HEK293 (cell line): ENCODE results near the gene SLC39A1.
A peak's percentile ranks its signal among the peaks of the same experiment; 100 is the strongest.

Experiments
- CTCF ChIA-PET: fragments of 350-600 bp; formaldehyde crosslinking; extraction: SDS; loops from one replicate; lab custom pipeline; 2021; ENCODE audit warnings: antibody characterized with exemption; lab: Yijun Ruan, JAX
- POLR2A ChIA-PET: fragments of 300-600 bp; formaldehyde crosslinking; extraction: SDS; loops from one replicate; lab custom pipeline; 2020; ENCODE audit warnings: antibody characterized with exemption, inconsistent platforms; lab: Yijun Ruan, JAX
- H3K27ac ChIP-seq: fragments of 200-500 bp; sonication (Bioruptor generic); 2 replicates; pipeline ENCODE4 v1.5.1; 2014; ENCODE audit warnings: low read depth, low read length, control low read depth, inconsistent platforms; ENCODE audit errors: extremely low read depth
- H3K36me3 ChIP-seq, 2 experiments: fragments of 200-500 bp in 1 of 2; sonication (Bioruptor generic) in 1 of 2; 1 replicate in 1 of 2; 2 replicates in 1 of 2; pipeline ENCODE4 v1.5.1; 2014 to 2017; ENCODE audit warnings: inconsistent platforms in 2 of 2, low read length in 2 of 2; ENCODE audit not compliant: control insufficient read depth in 2 of 2, insufficient read depth in 1 of 2
- H3K4me1 ChIP-seq: fragments of 200-500 bp; sonication (Bioruptor generic); 2 replicates; pipeline ENCODE4 v1.5.1; 2014; ENCODE audit warnings: mild to moderate bottlenecking, low read length, inconsistent platforms; ENCODE audit not compliant: control insufficient read depth, insufficient read depth
- H3K4me3 ChIP-seq: 2 replicates; pipeline ENCODE4 v1.5.1; 2011; ENCODE audit warnings: low read depth, mild to moderate bottlenecking, control low read depth, low read length, moderate library complexity
- H3K9me3 ChIP-seq: fragments of 200-500 bp; sonication (Bioruptor generic); 2 replicates; pipeline ENCODE4 v1.5.1; 2014; ENCODE audit warnings: low read depth, low read length, inconsistent platforms; ENCODE audit not compliant: control insufficient read depth, insufficient read depth
- GLIS2 ChIP-seq: fragments of 450-650 bp; formaldehyde crosslinking; IDR thresholded peaks from 2 replicates; pipeline ENCODE4 v1.5.1; 2016; ENCODE audit warnings: missing biosample characterization, missing genetic modification characterization
- PATZ1 ChIP-seq: fragments of 450-650 bp; formaldehyde crosslinking; IDR thresholded peaks from 2 replicates; pipeline ENCODE4 v1.5.1; 2016; ENCODE audit warnings: missing biosample characterization, missing genetic modification characterization
- RBAK ChIP-seq: fragments of 450-650 bp; formaldehyde crosslinking; IDR thresholded peaks from 2 replicates; pipeline ENCODE4 v1.5.1; 2016; ENCODE audit warnings: missing biosample characterization, missing genetic modification characterization
- TCF7L2 ChIP-seq: IDR thresholded peaks from 2 replicates; pipeline ENCODE4 v1.6.1; 2011; ENCODE audit warnings: low read depth, mild to moderate bottlenecking, inconsistent platforms, low read length, moderate library complexity, borderline replicate concordance
- ZBTB10 ChIP-seq: fragments of 450-650 bp; formaldehyde crosslinking; IDR thresholded peaks from 2 replicates; pipeline ENCODE4 v1.5.1; 2016; ENCODE audit warnings: missing biosample characterization, missing genetic modification characterization
- ZBTB7A ChIP-seq: fragments of 450-650 bp; formaldehyde crosslinking; IDR thresholded peaks from 2 replicates; pipeline ENCODE4 v1.5.1; 2016; ENCODE audit warnings: low read depth, missing biosample characterization, missing genetic modification characterization
- ZIC2 ChIP-seq: fragments of 450-650 bp; formaldehyde crosslinking; IDR thresholded peaks from 2 replicates; pipeline ENCODE4 v1.5.1; 2016; ENCODE audit warnings: missing biosample characterization, missing genetic modification characterization
- ZNF114 ChIP-seq: fragments of 450-650 bp; formaldehyde crosslinking; IDR thresholded peaks from 2 replicates; pipeline ENCODE4 v1.5.0; 2017; ENCODE audit warnings: missing biosample characterization, missing genetic modification characterization
- ZNF133 ChIP-seq: fragments of 450-650 bp; formaldehyde crosslinking; IDR thresholded peaks from 2 replicates; pipeline ENCODE4 v1.5.1; 2016; ENCODE audit warnings: missing biosample characterization, missing genetic modification characterization
- ZNF138 ChIP-seq: fragments of 450-650 bp; formaldehyde crosslinking; IDR thresholded peaks from 2 replicates; pipeline ENCODE4 v1.5.1; 2016; ENCODE audit warnings: missing biosample characterization, missing genetic modification characterization, borderline replicate concordance
- ZNF140 ChIP-seq: fragments of 450-650 bp; formaldehyde crosslinking; IDR thresholded peaks from 2 replicates; pipeline ENCODE4 v1.5.1; 2016; ENCODE audit warnings: missing biosample characterization, missing genetic modification characterization
- ZNF155 ChIP-seq: fragments of 450-650 bp; formaldehyde crosslinking; IDR thresholded peaks from 2 replicates; pipeline ENCODE4 v1.5.1; 2016; ENCODE audit warnings: missing biosample characterization, missing genetic modification characterization
- ZNF19 ChIP-seq: fragments of 450-650 bp; formaldehyde crosslinking; IDR thresholded peaks from 2 replicates; pipeline ENCODE4; 2016; ENCODE audit warnings: missing biosample characterization, missing genetic modification characterization, low read depth
- ZNF214 ChIP-seq: fragments of 450-650 bp; formaldehyde crosslinking; IDR thresholded peaks from 2 replicates; pipeline ENCODE4 v1.5.1; 2017; ENCODE audit warnings: missing biosample characterization, mild to moderate bottlenecking, missing genetic modification characterization, borderline replicate concordance
- ZNF585B ChIP-seq: fragments of 450-650 bp; formaldehyde crosslinking; IDR thresholded peaks from 2 replicates; pipeline ENCODE4 v1.5.1; 2016; ENCODE audit warnings: missing biosample characterization, missing genetic modification characterization
- ZNF654 ChIP-seq: fragments of 450-650 bp; formaldehyde crosslinking; IDR thresholded peaks from 2 replicates; pipeline ENCODE4 v1.5.1; 2016; ENCODE audit warnings: low read depth, missing biosample characterization, missing genetic modification characterization
- TF ChIP-seq, protein P1 (sequence below): fragments of 450-650 bp; formaldehyde crosslinking; IDR thresholded peaks from 2 replicates; pipeline ENCODE4 v1.5.1; 2017; ENCODE audit warnings: missing biosample characterization, missing genetic modification characterization
- TF ChIP-seq, protein P2 (sequence below): fragments of 450-650 bp; formaldehyde crosslinking; IDR thresholded peaks from 2 replicates; pipeline ENCODE4 v1.5.1; 2016; ENCODE audit warnings: missing biosample characterization, missing genetic modification characterization
- TF ChIP-seq, protein P3 (sequence below): sonication (generic); formaldehyde crosslinking; IDR thresholded peaks from 2 replicates; pipeline ENCODE4 v1.8.1; 2022; ENCODE audit warnings: mild to moderate bottlenecking, moderate library complexity, missing genetic modification reagents
- TF ChIP-seq, protein P4 (sequence below): fragments of 450-650 bp; formaldehyde crosslinking; IDR thresholded peaks from 2 replicates; pipeline ENCODE4 v1.5.1; 2016; ENCODE audit warnings: missing biosample characterization, missing genetic modification characterization, low read depth
- TF ChIP-seq, protein P5 (sequence below): fragments of 450-650 bp; formaldehyde crosslinking; IDR thresholded peaks from 2 replicates; pipeline ENCODE4 v1.5.1; 2016; ENCODE audit warnings: missing biosample characterization, missing genetic modification characterization

The SLC39A1 gene

DNA sequence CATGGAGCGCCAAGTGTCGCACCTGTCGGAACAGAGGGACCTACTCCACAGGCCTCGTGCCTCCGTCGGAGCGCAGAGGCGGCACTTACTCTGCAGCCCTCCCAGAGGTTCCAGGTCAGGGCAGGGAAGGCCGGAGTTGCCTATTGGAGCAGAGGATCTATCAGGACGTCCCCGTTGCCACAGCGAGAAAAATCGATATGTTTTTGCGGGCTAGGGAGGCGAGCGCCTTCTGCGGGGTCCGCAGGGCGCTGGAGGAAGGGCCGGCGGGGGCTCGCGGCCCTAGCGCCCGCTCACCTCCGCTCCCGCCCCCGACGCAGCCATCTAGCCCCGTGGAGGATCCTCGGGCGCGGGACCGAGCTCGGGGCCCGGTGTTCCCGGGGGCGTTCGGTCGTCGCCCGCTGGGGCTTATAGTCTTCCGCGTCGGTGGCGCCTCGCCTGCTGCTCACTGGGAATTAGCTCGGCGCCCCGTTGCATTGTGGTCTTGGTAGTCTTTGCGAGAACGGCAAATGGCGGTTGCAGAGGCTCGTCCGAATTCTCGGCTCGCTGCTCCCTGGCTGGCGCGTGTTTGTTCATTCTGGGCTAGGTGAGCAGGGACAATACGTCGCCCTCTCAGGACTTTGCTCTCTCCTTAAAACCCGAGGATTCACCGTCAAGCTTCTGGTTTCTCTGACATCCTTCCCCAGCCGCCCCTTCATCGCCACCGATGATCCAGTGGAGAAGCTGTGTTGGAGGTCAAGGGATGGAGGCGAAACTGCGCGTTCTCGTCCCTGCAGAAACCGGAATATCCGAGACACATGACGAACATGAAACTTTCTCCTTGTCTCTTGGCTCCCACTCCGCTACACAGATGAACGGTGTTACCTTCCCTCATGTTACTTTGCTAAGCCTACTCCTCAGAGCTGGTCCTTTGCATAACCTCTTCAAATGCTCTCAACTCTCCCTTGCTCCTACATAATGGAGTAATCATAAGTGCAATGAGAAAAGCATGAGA lies 14.2 kb upstream of the SLC39A1 start, which contains the start of gene JTB:
Gene JTB (minus strand): TSS at position 425 of the 991 bp plus-strand sequence. CDS start 422 bp downstream, at position 3.
- POLR2A ChIA-PET: interaction anchor here (0.8 to 5.3 kb wide), 21 partner anchors 10 to 428 kb away, joined by 3 to 137 read pairs (median 4); partner anchors contain the start of genes CREB3L4, CRTC2, DENND4B and GATAD2B
- TF ChIP-seq ZBTB7A (tag by site-specific recombination) (no peak), ZNF654 (tag by site-specific recombination) (no peak), TCF7L2 (no peak), ZNF133 (no peak), ZNF155 (tag by site-specific recombination) (no peak), GLIS2 (tag by site-specific recombination) (no peak; the same call in 1 of the 2 replicates), ZNF214 (tag by site-specific recombination) (no peak), ZNF140 (tag by site-specific recombination) (no peak), ZNF114 (tag by site-specific recombination) (no peak), ZIC2 (peak; percentile 54), ZNF19 (tag by site-specific recombination) (no peak), RBAK (tag by site-specific recombination) (no peak), ZBTB10 (tag by site-specific recombination) (no peak; the same call in 1 of the 2 replicates), PATZ1 (peak; percentile 78), ZNF585B (tag by site-specific recombination) (no peak), ZNF138 (no peak)
- TF ChIP-seq, protein P1, sequence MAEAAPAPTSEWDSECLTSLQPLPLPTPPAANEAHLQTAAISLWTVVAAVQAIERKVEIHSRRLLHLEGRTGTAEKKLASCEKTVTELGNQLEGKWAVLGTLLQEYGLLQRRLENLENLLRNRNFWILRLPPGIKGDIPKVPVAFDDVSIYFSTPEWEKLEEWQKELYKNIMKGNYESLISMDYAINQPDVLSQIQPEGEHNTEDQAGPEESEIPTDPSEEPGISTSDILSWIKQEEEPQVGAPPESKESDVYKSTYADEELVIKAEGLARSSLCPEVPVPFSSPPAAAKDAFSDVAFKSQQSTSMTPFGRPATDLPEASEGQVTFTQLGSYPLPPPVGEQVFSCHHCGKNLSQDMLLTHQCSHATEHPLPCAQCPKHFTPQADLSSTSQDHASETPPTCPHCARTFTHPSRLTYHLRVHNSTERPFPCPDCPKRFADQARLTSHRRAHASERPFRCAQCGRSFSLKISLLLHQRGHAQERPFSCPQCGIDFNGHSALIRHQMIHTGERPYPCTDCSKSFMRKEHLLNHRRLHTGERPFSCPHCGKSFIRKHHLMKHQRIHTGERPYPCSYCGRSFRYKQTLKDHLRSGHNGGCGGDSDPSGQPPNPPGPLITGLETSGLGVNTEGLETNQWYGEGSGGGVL (tag by site-specific recombination): 0 out of 2 replicates have a peak, but pooled peaks have one; percentile 39
- TF ChIP-seq, protein P2, sequence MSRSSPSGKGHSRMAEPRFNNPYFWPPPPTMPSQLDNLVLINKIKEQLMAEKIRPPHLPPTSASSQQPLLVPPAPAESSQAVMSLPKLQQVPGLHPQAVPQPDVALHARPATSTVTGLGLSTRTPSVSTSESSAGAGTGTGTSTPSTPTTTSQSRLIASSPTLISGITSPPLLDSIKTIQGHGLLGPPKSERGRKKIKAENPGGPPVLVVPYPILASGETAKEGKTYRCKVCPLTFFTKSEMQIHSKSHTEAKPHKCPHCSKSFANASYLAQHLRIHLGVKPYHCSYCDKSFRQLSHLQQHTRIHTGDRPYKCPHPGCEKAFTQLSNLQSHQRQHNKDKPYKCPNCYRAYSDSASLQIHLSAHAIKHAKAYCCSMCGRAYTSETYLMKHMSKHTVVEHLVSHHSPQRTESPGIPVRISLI (tag by site-specific recombination): no peak
- TF ChIP-seq, protein P3, sequence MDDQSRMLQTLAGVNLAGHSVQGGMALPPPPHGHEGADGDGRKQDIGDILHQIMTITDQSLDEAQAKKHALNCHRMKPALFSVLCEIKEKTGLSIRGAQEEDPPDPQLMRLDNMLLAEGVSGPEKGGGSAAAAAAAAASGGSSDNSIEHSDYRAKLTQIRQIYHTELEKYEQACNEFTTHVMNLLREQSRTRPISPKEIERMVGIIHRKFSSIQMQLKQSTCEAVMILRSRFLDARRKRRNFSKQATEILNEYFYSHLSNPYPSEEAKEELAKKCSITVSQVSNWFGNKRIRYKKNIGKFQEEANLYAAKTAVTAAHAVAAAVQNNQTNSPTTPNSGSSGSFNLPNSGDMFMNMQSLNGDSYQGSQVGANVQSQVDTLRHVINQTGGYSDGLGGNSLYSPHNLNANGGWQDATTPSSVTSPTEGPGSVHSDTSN: no peak; the same call in none of the 2 replicates
- TF ChIP-seq, protein P4, sequence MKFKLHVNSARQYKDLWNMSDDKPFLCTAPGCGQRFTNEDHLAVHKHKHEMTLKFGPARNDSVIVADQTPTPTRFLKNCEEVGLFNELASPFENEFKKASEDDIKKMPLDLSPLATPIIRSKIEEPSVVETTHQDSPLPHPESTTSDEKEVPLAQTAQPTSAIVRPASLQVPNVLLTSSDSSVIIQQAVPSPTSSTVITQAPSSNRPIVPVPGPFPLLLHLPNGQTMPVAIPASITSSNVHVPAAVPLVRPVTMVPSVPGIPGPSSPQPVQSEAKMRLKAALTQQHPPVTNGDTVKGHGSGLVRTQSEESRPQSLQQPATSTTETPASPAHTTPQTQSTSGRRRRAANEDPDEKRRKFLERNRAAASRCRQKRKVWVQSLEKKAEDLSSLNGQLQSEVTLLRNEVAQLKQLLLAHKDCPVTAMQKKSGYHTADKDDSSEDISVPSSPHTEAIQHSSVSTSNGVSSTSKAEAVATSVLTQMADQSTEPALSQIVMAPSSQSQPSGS (tag by site-specific recombination): no peak
- TF ChIP-seq, protein P5, sequence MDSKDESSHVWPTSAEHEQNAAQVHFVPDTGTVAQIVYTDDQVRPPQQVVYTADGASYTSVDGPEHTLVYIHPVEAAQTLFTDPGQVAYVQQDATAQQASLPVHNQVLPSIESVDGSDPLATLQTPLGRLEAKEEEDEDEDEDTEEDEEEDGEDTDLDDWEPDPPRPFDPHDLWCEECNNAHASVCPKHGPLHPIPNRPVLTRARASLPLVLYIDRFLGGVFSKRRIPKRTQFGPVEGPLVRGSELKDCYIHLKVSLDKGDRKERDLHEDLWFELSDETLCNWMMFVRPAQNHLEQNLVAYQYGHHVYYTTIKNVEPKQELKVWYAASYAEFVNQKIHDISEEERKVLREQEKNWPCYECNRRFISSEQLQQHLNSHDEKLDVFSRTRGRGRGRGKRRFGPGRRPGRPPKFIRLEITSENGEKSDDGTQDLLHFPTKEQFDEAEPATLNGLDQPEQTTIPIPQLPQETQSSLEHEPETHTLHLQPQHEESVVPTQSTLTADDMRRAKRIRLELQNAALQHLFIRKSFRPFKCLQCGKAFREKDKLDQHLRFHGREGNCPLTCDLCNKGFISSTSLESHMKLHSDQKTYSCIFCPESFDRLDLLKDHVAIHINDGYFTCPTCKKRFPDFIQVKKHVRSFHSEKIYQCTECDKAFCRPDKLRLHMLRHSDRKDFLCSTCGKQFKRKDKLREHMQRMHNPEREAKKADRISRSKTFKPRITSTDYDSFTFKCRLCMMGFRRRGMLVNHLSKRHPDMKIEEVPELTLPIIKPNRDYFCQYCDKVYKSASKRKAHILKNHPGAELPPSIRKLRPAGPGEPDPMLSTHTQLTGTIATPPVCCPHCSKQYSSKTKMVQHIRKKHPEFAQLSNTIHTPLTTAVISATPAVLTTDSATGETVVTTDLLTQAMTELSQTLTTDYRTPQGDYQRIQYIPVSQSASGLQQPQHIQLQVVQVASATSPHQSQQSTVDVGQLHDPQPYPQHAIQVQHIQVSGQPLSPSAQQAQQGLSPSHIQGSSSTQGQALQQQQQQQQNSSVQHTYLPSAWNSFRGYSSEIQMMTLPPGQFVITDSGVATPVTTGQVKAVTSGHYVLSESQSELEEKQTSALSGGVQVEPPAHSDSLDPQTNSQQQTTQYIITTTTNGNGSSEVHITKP: peak; percentile 22

More for the DNA sequence above, 14.2 kb upstream of the SLC39A1 start, which contains the start of gene JTB:
- no peaks in the 10 kb centered on the region for H3K9me3 ChIP-seq
- CTCF ChIA-PET: interaction anchor here (0.6 to 3.8 kb wide), 9 partner anchors 9 to 181 kb away, joined by 3 to 29 read pairs (median 5); partner anchors contain the start of genes CREB3L4 and RAB13
- peaks cover 11 to 56% of the 10 kb centered on the region in 2 experiments for H3K36me3 ChIP-seq
- no peaks in the 10 kb centered on the region for H3K4me1 ChIP-seq
- H3K27ac ChIP-seq: peak within 1 kb of the TSS; percentile 88
- peak within 1 kb of the TSS; percentile 90 for H3K4me3 ChIP-seq
